ENCODE data around the gene TMEM44. TPM values are rescaled to one million over a fixed set of nuclear protein-coding genes. Genes with fewer than 3 reads are reported as not detected.

The TMEM44 gene
- total and polyA plus RNA-seq, 8 donors = 1.7 to 17.8 (median 4.3) TPM

DNA sequence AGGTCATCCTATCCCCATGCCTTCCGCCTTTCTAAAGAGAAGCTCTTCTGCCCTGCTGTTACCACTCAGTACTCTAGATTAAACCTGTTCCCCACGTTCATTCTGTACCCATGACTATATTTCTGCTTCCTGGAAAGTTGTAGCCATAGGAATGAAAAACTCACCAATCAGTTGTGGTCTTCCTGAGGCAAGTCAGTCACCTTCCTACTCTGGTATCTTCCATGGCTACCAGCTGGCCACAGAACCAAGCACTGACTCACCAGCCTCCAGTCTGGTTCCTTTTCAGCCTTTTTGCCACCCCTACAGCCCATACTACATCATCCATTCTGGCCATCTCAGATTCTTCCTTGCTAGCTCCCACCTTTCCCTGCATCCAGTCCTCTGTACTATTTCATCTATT lies 46.4 kb downstream of the TMEM44 start:
- DNase-seq (no peak), ATAC-seq (no peak), FAIRE-seq (no peak)
- H3K27ac ChIP-seq = no peak overlapping the region
- H3K27me3 ChIP-seq = no peaks in the 10 kb centered on the region
- intact Hi-C loops (cut with DNase I) = loop anchor here in 1 of 3 donors (10.0 kb wide), 1 partner anchor 112 kb away; no protein-coding TSS in a partner anchor
- H3K4me1 ChIP-seq = peaks cover 0 to 9% (median 5%) of the 10 kb centered on the region in 3 donors
- no peaks in the 10 kb centered on the region for H3K36me3 ChIP-seq
- 78 to 86% methylated on average over 2 of the region's 2 CpGs for WGBS, 2 donors
- TF ChIP-seq, protein P1, sequence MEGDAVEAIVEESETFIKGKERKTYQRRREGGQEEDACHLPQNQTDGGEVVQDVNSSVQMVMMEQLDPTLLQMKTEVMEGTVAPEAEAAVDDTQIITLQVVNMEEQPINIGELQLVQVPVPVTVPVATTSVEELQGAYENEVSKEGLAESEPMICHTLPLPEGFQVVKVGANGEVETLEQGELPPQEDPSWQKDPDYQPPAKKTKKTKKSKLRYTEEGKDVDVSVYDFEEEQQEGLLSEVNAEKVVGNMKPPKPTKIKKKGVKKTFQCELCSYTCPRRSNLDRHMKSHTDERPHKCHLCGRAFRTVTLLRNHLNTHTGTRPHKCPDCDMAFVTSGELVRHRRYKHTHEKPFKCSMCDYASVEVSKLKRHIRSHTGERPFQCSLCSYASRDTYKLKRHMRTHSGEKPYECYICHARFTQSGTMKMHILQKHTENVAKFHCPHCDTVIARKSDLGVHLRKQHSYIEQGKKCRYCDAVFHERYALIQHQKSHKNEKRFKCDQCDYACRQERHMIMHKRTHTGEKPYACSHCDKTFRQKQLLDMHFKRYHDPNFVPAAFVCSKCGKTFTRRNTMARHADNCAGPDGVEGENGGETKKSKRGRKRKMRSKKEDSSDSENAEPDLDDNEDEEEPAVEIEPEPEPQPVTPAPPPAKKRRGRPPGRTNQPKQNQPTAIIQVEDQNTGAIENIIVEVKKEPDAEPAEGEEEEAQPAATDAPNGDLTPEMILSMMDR (IDR thresholded peaks at IDR 0.05) = no peak
- no peaks in the 10 kb centered on the region for H3K9me3 ChIP-seq
- no peak overlapping the region for H3K4me3 ChIP-seq

- TF ChIP-seq, protein P1 (IDR thresholded peaks at IDR 0.05) = no peak
- no peak for FAIRE-seq
- intact Hi-C loops (cut with DNase I) = loop anchor here in 1 of 3 donors (10.0 kb wide), 1 partner anchor 111 kb away; no protein-coding TSS in a partner anchor
- Histone ChIP-seq H3K4me1 (peaks cover 0 to 9% (median 5%) of the 10 kb centered on the region in 3 donors), H3K4me3 (no peak overlapping the region), H3K9me3 (no peaks in the 10 kb centered on the region), H3K27ac (no peak overlapping the region), H3K36me3 (no peaks in the 10 kb centered on the region), H3K27me3 (no peaks in the 10 kb centered on the region)
- no peak for DNase-seq
- WGBS, 2 donors = 71% methylated on average over 5 of the region's 5 CpGs
- ATAC-seq = no peak
These were observed 47.3 kb downstream of the TMEM44 start for GRCh38 chr3:194585880-194586281.

GRCh38 chr3:194584866-194585265 lies 48.4 kb downstream of the TMEM44 start:
- H3K27ac ChIP-seq = no peak overlapping the region
- intact Hi-C loops (cut with DNase I) = loop anchor here in 1 of 3 donors (10.0 kb wide), 1 partner anchor 110 kb away; no protein-coding TSS in a partner anchor

DNA sequence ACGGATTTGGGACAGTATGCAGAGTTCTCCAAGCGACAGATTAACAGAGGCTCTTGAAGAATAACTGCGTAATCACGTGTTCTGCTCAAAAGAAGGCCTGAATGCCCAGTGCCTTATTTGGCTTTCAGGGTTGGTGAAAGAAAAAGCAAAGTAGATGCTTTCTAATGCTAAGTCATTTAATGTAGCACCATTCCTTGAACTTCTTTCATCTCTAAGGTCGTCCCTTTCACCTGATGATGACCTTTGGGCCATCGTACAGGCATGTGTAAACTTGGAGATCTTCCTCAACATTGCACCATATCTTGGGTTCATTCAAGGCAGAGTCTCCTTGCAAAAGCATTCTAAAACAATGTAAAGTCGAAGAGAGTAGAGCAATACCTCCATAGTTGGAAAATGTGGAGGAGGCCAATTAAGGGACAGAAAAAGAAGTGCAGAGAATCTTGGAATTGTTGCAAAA lies 48.9 kb downstream of the TMEM44 start:
- H3K9me3 ChIP-seq = no peaks in the 10 kb centered on the region
- H3K36me3 ChIP-seq = no peaks in the 10 kb centered on the region
- DNase-seq (no peak), FAIRE-seq (no peak), ATAC-seq (peak in 2 of 4 donors; percentile 12 to 21)
- WGBS, 2 donors = 15 to 19% methylated on average over 7 of the region's 7 CpGs
- H3K4me1 ChIP-seq = peaks cover 0 to 9% (median 5%) of the 10 kb centered on the region in 3 donors
- TF ChIP-seq, protein P1 (IDR thresholded peaks at IDR 0.05) = no peak
- peak overlapping the region; percentile 66 to 94 (median 84) for H3K27ac ChIP-seq
- no peaks in the 10 kb centered on the region for H3K27me3 ChIP-seq
- intact Hi-C loops (cut with DNase I) = loop anchor here in 1 of 3 donors (10.0 kb wide), 1 partner anchor 110 kb away; no protein-coding TSS in a partner anchor
- peak overlapping the region; percentile 54 to 88 (median 82) for H3K4me3 ChIP-seq

More at GRCh38 chr3:194584866-194585265, 48.4 kb downstream of the TMEM44 start:
- Histone ChIP-seq H3K36me3 (no peaks in the 10 kb centered on the region), H3K27me3 (no peaks in the 10 kb centered on the region), H3K4me1 (peaks cover 0 to 9% (median 5%) of the 10 kb centered on the region in 3 donors), H3K9me3 (no peaks in the 10 kb centered on the region), H3K4me3 (peak overlapping the region in 3 of 4 donors; percentile 54 to 88 (median 76))
- ATAC-seq (no peak), DNase-seq (no peak), FAIRE-seq (no peak)
- TF ChIP-seq, protein P1 (IDR thresholded peaks at IDR 0.05) = no peak
- 99 to 100% methylated on average over 1 of the region's 1 CpG for WGBS, 2 donors
